ENCODE results near the gene LBP. TPM values are rescaled to one million over a fixed set of nuclear protein-coding genes. Genes with fewer than 3 reads are reported as not detected.

LBP gene
- total RNA-seq, 1 experiment from 2014 or later, result 0.15 TPM

- intact Hi-C loops (cut with micrococcal nuclease), result no loop called here
- ChIA-PET RAD21 (ENCODE audit: low non-redundant PET in 1 of 2, low total read pairs in 2 of 2, uncharacterized antibody in 2 of 2, unreplicated experiment in 2 of 2) (no interaction called here), CTCF (no interaction called here), POLR2A (no interaction called here)
- Histone ChIP-seq H3K9me2 (ENCODE audit: insufficient read depth) (no peaks in the 10 kb centered on the region), H3K36me3 (ENCODE audit: control insufficient read depth in 1 of 2, insufficient read depth in 2 of 2, low read length in 2 of 2) (no peaks in the 10 kb centered on the region), H3K9ac (ENCODE audit: low read length) (no peak overlapping the region), H3K27me3 (ENCODE audit: insufficient read depth, low read length) (no peaks in the 10 kb centered on the region), H3K4me1 (ENCODE audit: control insufficient read depth in 1 of 2, insufficient read depth in 2 of 2, low read length in 2 of 2) (no peaks in the 10 kb centered on the region), H3K4me3 (replicated peaks in 1 of 2; ENCODE audit: low read depth in 1 of 2, low read length in 2 of 2) (no peak overlapping the region), H3K9me3 (ENCODE audit: control insufficient read depth in 1 of 2, insufficient read depth in 1 of 2, low read depth in 1 of 2, low read length in 2 of 2) (no peaks in the 10 kb centered on the region), H3K27ac (ENCODE audit: low read depth, low read length) (no peak overlapping the region), H3K4me2 (ENCODE audit: low read length) (no peak overlapping the region), H2AFZ (ENCODE audit: low read depth, low read length, poor library complexity, severe bottlenecking) (no peak overlapping the region), H4K20me1 (ENCODE audit: insufficient read depth) (no peaks in the 10 kb centered on the region), H3K79me2 (ENCODE audit: insufficient read depth, low read length) (no peaks in the 10 kb centered on the region)
- ATAC-seq, result no peak
- TF ChIP-seq TCF7L2 (IDR thresholded peaks at IDR 0.05; ENCODE audit: borderline replicate concordance, extremely low read depth, insufficient read depth, insufficient read length), result no peak
- no peak for TF ChIP-seq EGR1 (IDR thresholded peaks at IDR 0.05; ENCODE audit: low read depth)
- TF ChIP-seq CTCF (IDR thresholded peaks at IDR 0.05 in 2 of 3, conservative IDR thresholded peaks at IDR 0.05 in 1 of 3; ENCODE audit: borderline replicate concordance in 1 of 3, insufficient read depth in 1 of 3, low read depth in 2 of 3, low read length in 2 of 3), result no peak
- TF ChIP-seq CEBPB (IDR thresholded peaks at IDR 0.05; ENCODE audit: low read depth), result no peak
- TF ChIP-seq ZBTB33 (IDR thresholded peaks at IDR 0.05; ENCODE audit: extremely low read depth, insufficient replicate concordance, low read length), result no peak
- no peak for TF ChIP-seq ELF1 (IDR thresholded peaks at IDR 0.05; ENCODE audit: borderline replicate concordance, low read depth)
- TF ChIP-seq RAD21 (IDR thresholded peaks at IDR 0.05; ENCODE audit: low read depth), result no peak
- TF ChIP-seq JUND (IDR thresholded peaks at IDR 0.05), result no peak
- TF ChIP-seq EZH2 (IDR thresholded peaks at IDR 0.05), result no peak
- TF ChIP-seq ZNF274 (IDR thresholded peaks at IDR 0.05; ENCODE audit: low read depth, low read length), result no peak
- TF ChIP-seq ZFX (IDR thresholded peaks at IDR 0.05), result no peak
- no peak for TF ChIP-seq REST (IDR thresholded peaks at IDR 0.05; ENCODE audit: low read depth)
- no peak for TF ChIP-seq CBX3 (IDR thresholded peaks at IDR 0.05; ENCODE audit: low read depth)
- TF ChIP-seq ATF3 (IDR thresholded peaks at IDR 0.05), result no peak
- TF ChIP-seq MAX (IDR thresholded peaks at IDR 0.05), result no peak
- TF ChIP-seq SP1 (IDR thresholded peaks at IDR 0.05; ENCODE audit: low read depth), result no peak
- TF ChIP-seq POLR2AphosphoS5 (IDR thresholded peaks at IDR 0.05; ENCODE audit: low read depth, low read length), result no peak
- TF ChIP-seq FOSL1 (IDR thresholded peaks at IDR 0.05; ENCODE audit: low read depth), result no peak
- no peak for TF ChIP-seq SRF (IDR thresholded peaks at IDR 0.05; ENCODE audit: low read depth)
- TF ChIP-seq SIN3A (IDR thresholded peaks at IDR 0.05; ENCODE audit: low read depth), result no peak
- BruUV-seq (replicated peaks), result no TSS peak
- no peak for DNase-seq (ENCODE audit: low read depth, low spot score)
Measured at GRCh38 chr20:38345643-38346042, 639 bp upstream of the LBP start.

Measured in HCT116 (cell line).